Measurements from ENCODE around the gene MDK. TPM values are rescaled to one million over a fixed set of nuclear protein-coding genes. Genes with fewer than 3 reads are reported as not detected.

Gene MDK
- total and polyA plus RNA-seq, 2 experiments from 2014 or later = 388 to 477 TPM

- peaks cover 8% of the 10 kb centered on the region for H3K27me3 Mint-ChIP-seq (ENCODE audit: insufficient read depth, low read depth, poor library complexity)
- Histone ChIP-seq H4K20me1 (replicated peaks; ENCODE audit: insufficient read depth) (peaks cover 36% of the 10 kb centered on the region), H3K27ac (ENCODE audit: low read depth) (no peak overlapping the region), H3K4me3 (no peak overlapping the region), H3K9me2 (ENCODE audit: insufficient read depth) (no peaks in the 10 kb centered on the region), H3K4me1 (ENCODE audit: insufficient read depth) (peaks cover 49% of the 10 kb centered on the region), H3K36me3 (ENCODE audit: insufficient read depth) (no peaks in the 10 kb centered on the region; the same call in 1 of the 2 replicates), H3K4me2 (0 out of 2 replicates have a peak overlapping the region, but pooled peaks have one; percentile 20), H2AFZ (no peak overlapping the region), H3K79me2 (replicated peaks; ENCODE audit: insufficient read depth) (peaks cover 89% of the 10 kb centered on the region), H3K27me3 (ENCODE audit: insufficient read depth) (no peaks in the 10 kb centered on the region), H3F3A (replicated peaks; ENCODE audit: low read depth) (peaks cover 6% of the 10 kb centered on the region; the same call in 1 of the 2 replicates)
- no peak overlapping the region for H3K27ac Mint-ChIP-seq
- ATAC-seq (peak; percentile 10), DNase-seq (ENCODE audit: low spot score) (no peak)
- H3K9me3 Mint-ChIP-seq = no peaks in the 10 kb centered on the region
- peaks cover 67% of the 10 kb centered on the region for H3K4me1 Mint-ChIP-seq
- H3K4me3 Mint-ChIP-seq = no peak overlapping the region
- H3K36me3 Mint-ChIP-seq (ENCODE audit: low read depth) = peaks cover 3% of the 10 kb centered on the region; the same call in 2 of the 3 replicates
- no peak for TF ChIP-seq ZNF114 (CRISPR knock-in tag; IDR thresholded peaks at IDR 0.05)
Observed at GRCh38 chr11:46353698-46354097, 27.8 kb upstream of the MDK start.

- Mint-ChIP-seq H3K9me3 (no peaks in the 10 kb centered on the region), H3K36me3 (ENCODE audit: low read depth) (no peaks in the 10 kb centered on the region; the same call in 1 of the 3 replicates), H3K27me3 (ENCODE audit: insufficient read depth, low read depth, poor library complexity) (peaks cover 10% of the 10 kb centered on the region), H3K27ac (peak overlapping the region; percentile 56; the same call in 1 of the 2 replicates), H3K4me1 (peaks cover 50% of the 10 kb centered on the region), H3K4me3 (no peak overlapping the region; the same call in 2 of the 3 replicates)
- Histone ChIP-seq H3K4me1 (ENCODE audit: insufficient read depth) (peaks cover 40% of the 10 kb centered on the region), H3K4me2 (no peak overlapping the region), H2AFZ (no peak overlapping the region), H3K36me3 (ENCODE audit: insufficient read depth) (no peaks in the 10 kb centered on the region; the same call in 1 of the 2 replicates), H4K20me1 (replicated peaks; ENCODE audit: insufficient read depth) (peaks cover 42% of the 10 kb centered on the region), H3K9me2 (ENCODE audit: insufficient read depth) (no peaks in the 10 kb centered on the region), H3K27me3 (ENCODE audit: insufficient read depth) (no peaks in the 10 kb centered on the region), H3K4me3 (no peak overlapping the region), H3K27ac (ENCODE audit: low read depth) (peak overlapping the region; percentile 63; the same call in 1 of the 2 replicates), H3K79me2 (replicated peaks; ENCODE audit: insufficient read depth) (peaks cover 89% of the 10 kb centered on the region), H3F3A (replicated peaks; ENCODE audit: low read depth) (no peaks in the 10 kb centered on the region; the same call in 1 of the 2 replicates)
- TF ChIP-seq CTCF (conservative IDR thresholded peaks at IDR 0.05; ENCODE audit: low read depth in 2 of 2) (0 out of 4 replicates have a peak, but pooled peaks of 1 of the 2 experiments have one; percentile 3), ZNF462 (CRISPR knock-in tag; IDR thresholded peaks at IDR 0.05) (no peak)
- ATAC-seq (no peak), DNase-seq (ENCODE audit: low spot score) (no peak)
Observed at GRCh38 chr11:46356924-46357482, 24.5 kb upstream of the MDK start.

Data from GM23338 (cell line).